AG09309 (cell line): Measurements from ENCODE around the gene C16orf87.

ENCODE experiments used
- DNase-seq: peaks from one replicate; pipeline ENCODE4 v3.0.0-alpha.2; 2010; ENCODE audit warnings: low read depth
- H3K4me3 ChIP-seq: 2 replicates; pipeline ENCODE4 v1.5.1; 2011; ENCODE audit warnings: mild to moderate bottlenecking, low read depth, low read length, moderate library complexity; ENCODE audit not compliant: control insufficient read depth
- TF ChIP-seq, protein P1 (sequence below): IDR thresholded peaks from 2 replicates; pipeline ENCODE4 v1.5.1; 2011; ENCODE audit warnings: mild to moderate bottlenecking, low read depth, low read length, inconsistent platforms; ENCODE audit not compliant: insufficient read depth, control insufficient read depth; ENCODE audit errors: missing control alignments

Gene C16orf87

DNA sequence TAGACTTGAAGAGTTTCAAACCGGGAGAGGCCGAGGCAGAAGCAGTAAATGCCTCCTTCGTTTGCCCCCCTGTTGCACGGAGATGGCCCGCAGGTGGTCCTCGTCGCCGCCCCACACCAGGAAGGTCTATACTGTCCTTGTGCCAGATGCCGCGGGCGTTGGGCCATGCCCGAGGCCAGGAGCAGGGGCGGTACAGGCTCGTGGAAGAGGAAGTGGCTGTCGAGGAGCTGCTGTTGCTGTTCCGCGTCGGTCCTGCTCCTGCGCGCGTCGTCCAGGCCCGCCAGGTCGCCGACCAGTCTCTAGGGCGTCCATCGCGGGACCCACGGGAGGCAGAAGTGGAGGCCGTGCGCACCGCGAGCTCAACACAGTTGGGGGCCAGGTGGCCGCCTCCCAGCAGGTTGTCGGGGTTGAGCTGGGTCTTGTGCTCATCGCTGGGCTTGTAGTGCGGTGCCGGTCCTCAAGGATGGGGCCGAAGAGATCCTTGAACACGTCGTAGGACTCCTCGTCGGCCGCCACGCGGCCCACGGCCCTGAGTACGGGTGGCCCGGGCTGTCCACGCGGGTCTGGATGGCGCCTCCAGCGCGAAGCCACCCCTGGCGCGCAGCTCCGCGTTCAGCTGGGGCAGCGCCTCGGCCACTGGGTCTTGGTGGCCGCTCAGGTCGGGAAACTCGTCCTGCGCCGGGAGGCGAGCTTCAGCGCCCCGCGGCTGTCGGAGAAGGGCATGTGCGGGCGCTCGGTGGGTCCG lies 13.1 kb upstream of the C16orf87 start:
- H3K4me3 ChIP-seq = no peak overlapping the region
- TF ChIP-seq, protein P1, sequence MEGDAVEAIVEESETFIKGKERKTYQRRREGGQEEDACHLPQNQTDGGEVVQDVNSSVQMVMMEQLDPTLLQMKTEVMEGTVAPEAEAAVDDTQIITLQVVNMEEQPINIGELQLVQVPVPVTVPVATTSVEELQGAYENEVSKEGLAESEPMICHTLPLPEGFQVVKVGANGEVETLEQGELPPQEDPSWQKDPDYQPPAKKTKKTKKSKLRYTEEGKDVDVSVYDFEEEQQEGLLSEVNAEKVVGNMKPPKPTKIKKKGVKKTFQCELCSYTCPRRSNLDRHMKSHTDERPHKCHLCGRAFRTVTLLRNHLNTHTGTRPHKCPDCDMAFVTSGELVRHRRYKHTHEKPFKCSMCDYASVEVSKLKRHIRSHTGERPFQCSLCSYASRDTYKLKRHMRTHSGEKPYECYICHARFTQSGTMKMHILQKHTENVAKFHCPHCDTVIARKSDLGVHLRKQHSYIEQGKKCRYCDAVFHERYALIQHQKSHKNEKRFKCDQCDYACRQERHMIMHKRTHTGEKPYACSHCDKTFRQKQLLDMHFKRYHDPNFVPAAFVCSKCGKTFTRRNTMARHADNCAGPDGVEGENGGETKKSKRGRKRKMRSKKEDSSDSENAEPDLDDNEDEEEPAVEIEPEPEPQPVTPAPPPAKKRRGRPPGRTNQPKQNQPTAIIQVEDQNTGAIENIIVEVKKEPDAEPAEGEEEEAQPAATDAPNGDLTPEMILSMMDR = no peak
- DNase-seq = no peak

DNA sequence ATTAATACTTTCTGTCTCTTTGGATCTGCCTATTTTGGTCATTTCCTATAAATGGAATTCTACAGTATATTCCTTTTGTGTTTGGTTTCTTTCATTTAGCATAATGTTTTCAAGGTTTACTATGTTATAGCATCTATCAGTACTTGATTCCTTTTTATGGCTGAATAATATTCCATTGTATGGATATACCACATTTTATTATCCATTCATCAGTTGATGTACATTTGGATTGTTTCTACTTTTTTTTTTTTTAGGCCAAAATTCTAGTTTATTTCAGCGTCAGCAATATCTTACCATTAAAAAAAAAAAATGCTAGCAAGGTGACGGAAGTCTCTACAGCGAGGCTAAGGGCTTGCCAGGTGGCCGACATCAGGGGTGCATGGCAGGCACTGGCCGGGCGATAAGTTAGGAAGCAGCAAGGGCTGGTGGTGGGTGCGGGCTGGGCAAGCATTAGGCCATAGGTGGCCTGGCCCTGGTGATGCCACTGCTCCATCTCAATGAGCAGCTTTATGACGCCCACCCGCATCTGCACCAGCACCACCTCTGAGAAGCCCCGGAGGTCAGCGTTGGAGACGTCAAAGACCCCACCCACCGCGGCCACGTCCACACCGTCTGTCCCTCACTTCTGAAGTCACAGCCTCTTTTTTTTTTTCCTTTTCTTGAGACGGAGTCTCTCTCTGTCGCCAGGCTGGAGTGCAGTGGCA lies 11.4 kb upstream of the C16orf87 start:
- no peak for DNase-seq
- H3K4me3 ChIP-seq = no peak overlapping the region
- TF ChIP-seq, protein P1 = no peak

- no peak overlapping the region for H3K4me3 ChIP-seq
- TF ChIP-seq, protein P1 = no peak
- no peak for DNase-seq
Observed at GRCh38 chr16:46839986-46840443, 9.0 kb upstream of the C16orf87 start.

DNA sequence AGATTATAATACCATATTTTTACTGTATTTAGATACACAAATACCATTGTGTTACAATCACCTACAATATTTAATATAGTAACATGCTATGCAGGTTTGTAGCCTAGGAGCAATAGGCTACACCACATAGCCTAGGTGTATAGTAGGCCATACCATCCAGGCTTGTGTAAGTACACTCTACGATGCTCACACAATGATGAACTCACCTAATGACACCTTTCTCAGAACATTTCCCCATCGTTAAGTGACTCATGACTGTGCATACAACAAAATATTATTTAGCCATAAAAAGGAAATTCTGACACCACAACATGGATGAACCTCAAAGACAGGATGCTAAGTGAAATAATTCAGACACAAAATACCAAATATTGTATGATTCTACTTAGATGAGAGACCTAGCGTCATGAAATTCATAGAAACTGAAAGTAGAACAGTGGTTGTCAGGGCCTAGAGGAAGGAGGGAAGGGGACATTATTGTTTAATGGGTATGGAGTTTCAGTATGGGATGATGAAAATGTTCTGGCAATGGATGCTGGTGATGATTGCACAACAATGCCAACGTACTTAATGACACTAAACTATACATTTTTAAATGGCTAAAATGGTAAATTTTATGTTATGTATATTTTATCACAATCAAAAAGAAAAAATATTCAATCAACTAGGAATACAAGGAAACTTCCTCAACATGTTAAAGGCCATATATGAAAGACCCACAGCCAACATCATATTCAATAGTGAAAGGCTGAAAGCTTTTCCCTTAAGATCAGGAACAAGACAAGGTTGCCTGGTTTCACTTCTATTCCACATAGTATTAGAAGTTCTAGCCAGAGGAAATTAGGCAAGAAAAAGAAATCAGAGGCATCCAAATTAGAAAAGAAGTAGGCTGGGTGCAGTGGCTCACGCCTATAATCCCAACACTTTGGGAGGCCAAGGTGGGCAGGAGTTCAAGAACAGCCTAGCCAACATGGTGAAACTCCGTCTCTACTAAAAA lies 5.9 kb upstream of the C16orf87 start:
- DNase-seq = no peak
- TF ChIP-seq, protein P1 = no peak
- H3K4me3 ChIP-seq = no peak overlapping the region

- TF ChIP-seq, protein P1 = no peak
- no peak for DNase-seq
- H3K4me3 ChIP-seq = no peak overlapping the region
Observed at GRCh38 chr16:46833460-46833800, 2.5 kb upstream of the C16orf87 start.

DNA sequence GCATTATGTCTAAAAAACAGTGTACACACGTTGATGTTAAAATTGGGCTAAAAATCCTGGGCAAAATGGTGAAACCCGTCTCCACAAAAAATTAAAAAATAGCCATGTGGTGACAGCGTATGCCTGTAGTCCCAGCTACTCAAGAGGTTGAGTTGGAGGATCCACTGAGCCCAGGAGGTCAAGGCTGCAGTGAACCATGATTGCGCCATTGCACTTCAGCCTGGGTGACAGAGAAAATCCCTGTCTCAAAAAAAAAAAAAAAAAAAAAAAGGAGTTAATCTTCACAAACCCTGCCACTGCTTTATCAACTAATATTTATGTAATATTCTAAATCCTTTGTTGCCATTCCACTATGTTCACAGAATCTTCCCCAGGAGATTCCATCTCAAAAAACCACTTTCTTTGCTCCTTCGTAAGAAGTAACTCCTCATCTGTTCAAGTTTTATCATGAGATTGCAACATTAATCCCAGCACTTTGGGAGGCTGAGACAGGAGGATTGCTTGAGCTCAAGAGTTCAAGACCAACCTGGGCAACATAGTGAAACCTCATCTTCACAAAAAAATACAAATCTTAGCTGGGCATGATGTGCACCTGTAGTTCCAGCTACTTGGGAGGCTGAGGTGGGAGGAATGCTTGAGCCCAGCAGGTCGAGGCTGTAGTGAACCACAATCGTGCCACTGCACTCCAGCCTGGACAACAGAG lies 1.9 kb upstream of the C16orf87 start:
- no peak overlapping the region for H3K4me3 ChIP-seq
- TF ChIP-seq, protein P1 = no peak
- no peak for DNase-seq
